GM19043 (cell line): ENCODE data around the gene SLC39A12.

Source experiments
- ATAC-seq: cut with Tn5 transposase; IDR thresholded peaks from one replicate; pipeline ENCODE4 v1.9.1; 2021; ENCODE audit warnings: low read depth; ENCODE audit not compliant: unreplicated experiment

Gene SLC39A12

GRCh38 chr10:17961551-17962422 lies 10.1 kb downstream of the SLC39A12 start:
- no peak for ATAC-seq

- no peak for ATAC-seq
Measured at GRCh38 chr10:17963431-17963830, 11.7 kb downstream of the SLC39A12 start.

GRCh38 chr10:17965649-17966235 lies 14.0 kb downstream of the SLC39A12 start:
- no peak for ATAC-seq

GRCh38 chr10:17974505-17974904 lies 22.8 kb downstream of the SLC39A12 start:
- no peak for ATAC-seq

GRCh38 chr10:17980846-17981565 lies 29.3 kb downstream of the SLC39A12 start:
- ATAC-seq, result no peak

GRCh38 chr10:17981766-17982380 lies 30.2 kb downstream of the SLC39A12 start:
- no peak for ATAC-seq

- peak; percentile 74 for ATAC-seq
Measured at GRCh38 chr10:17984056-17984455, 32.3 kb downstream of the SLC39A12 start.

GRCh38 chr10:17984563-17984962 lies 32.8 kb downstream of the SLC39A12 start:
- no peak for ATAC-seq

- peak; percentile 87 for ATAC-seq
Measured at GRCh38 chr10:17989908-17990767, 38.4 kb downstream of the SLC39A12 start.

GRCh38 chr10:17992266-17992665 lies 40.5 kb downstream of the SLC39A12 start:
- ATAC-seq, result no peak

GRCh38 chr10:17993361-17993760 lies 41.6 kb downstream of the SLC39A12 start:
- no peak for ATAC-seq

GRCh38 chr10:18000601-18001000 lies 48.9 kb downstream of the SLC39A12 start:
- ATAC-seq, result no peak

- ATAC-seq, result no peak
Measured at GRCh38 chr10:18005445-18005780, 53.7 kb downstream of the SLC39A12 start.

- ATAC-seq, result no peak
Measured at GRCh38 chr10:18005781-18006456, 54.2 kb downstream of the SLC39A12 start.

- no peak for ATAC-seq
Measured at GRCh38 chr10:18008986-18009385, 57.3 kb downstream of the SLC39A12 start.

GRCh38 chr10:18010050-18010449 lies 58.3 kb downstream of the SLC39A12 start:
- no peak for ATAC-seq

GRCh38 chr10:18020523-18020922 lies 68.8 kb downstream of the SLC39A12 start:
- no peak for ATAC-seq

- ATAC-seq, result no peak
Measured at GRCh38 chr10:18021725-18022480, 70.2 kb downstream of the SLC39A12 start.
